Mammary epithelial cell (primary cell): Measurements from ENCODE around the gene GJA9.

Source experiments
- CTCF ChIP-seq, 2 donors: IDR thresholded peaks in 1 of 2; conservative IDR thresholded peaks in 1 of 2; 2 replicates each; pipeline ENCODE4 v1.5.1; 2011 to 2012; ENCODE audit warnings: inconsistent platforms in 2 of 2, low read length in 2 of 2, mild to moderate bottlenecking in 2 of 2, control low read depth in 1 of 2, low read depth in 1 of 2; ENCODE audit not compliant: insufficient read depth in 1 of 2; ENCODE audit errors: extremely low read depth in 1 of 2
- EZH2 ChIP-seq: IDR thresholded peaks from 2 replicates; pipeline ENCODE4 v1.6.1; 2012; ENCODE audit warnings: low read length, inconsistent platforms, borderline replicate concordance

DNA sequence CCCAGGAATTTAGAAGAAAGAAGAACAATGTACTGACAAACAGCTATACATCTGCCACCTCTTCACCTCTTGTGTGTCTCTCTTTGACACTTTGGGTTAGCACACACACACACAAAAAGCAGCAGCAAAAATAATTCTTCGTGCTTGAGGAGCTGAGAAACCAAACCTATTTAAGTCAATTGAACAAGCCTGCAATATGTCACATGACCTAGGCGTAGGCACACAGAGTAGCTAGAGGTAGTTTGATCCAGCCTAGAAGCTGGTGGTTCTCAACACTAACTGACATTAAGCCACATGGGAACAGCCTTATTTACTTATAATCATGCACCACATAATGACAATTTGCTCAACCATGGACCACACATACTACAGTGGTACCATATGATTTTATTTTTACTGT lies 54.1 kb downstream of the GJA9 start:
- TF ChIP-seq EZH2 (no peak), CTCF (conservative IDR thresholded peaks at IDR 0.05 in 1 of 2, IDR thresholded peaks at IDR 0.05 in 1 of 2; ENCODE audit: extremely low read depth in 1 of 2, insufficient read depth in 1 of 2, low read depth in 1 of 2, low read length in 2 of 2) (no peak)
